Large intestine (tissue), 3 donors: Measurements from ENCODE around the gene ALK. TPM values are rescaled to one million over a fixed set of nuclear protein-coding genes. Genes with fewer than 3 reads are reported as not detected.

ENCODE experiments used
- DNase-seq, 2 donors: peaks; one replicate each; pipeline versions ENCODE4 v3.0.0 to v3.0.0-alpha.2; 2013
- H3K27ac ChIP-seq: one replicate; pipeline ENCODE4 v1.5.1; 2013; ENCODE audit warnings: low read length
- H3K27me3 ChIP-seq: 2 replicates; pipeline ENCODE4 v1.6.1; 2013; ENCODE audit warnings: low read length; ENCODE audit not compliant: control insufficient read depth, insufficient read depth
- H3K36me3 ChIP-seq: 2 replicates; pipeline ENCODE4 v1.6.1; 2013; ENCODE audit warnings: low read length; ENCODE audit not compliant: control insufficient read depth, insufficient read depth
- H3K4me1 ChIP-seq: one replicate; pipeline ENCODE4 v1.6.1; 2013; ENCODE audit warnings: low read length; ENCODE audit not compliant: control insufficient read depth, insufficient read depth
- H3K4me3 ChIP-seq: one replicate; pipeline ENCODE4 v1.5.1; 2013; ENCODE audit warnings: low read length
- H3K9me3 ChIP-seq: one replicate; pipeline ENCODE4 v1.6.1; 2013; ENCODE audit warnings: mild to moderate bottlenecking, low read depth, low read length, moderate library complexity; ENCODE audit not compliant: control insufficient read depth
- WGBS: methylation state at CpG from one replicate; pipeline ENCODE4 v1.1.5; 2013; ENCODE audit warnings: low lambda C conversion rate; ENCODE audit not compliant: insufficient coverage; 5-methylcytosine and 5-hydroxymethylcytosine counted together
- polyA plus RNA-seq: library from polyadenylated mRNA; unstranded; fragments of 120-200 nt; gene quantifications from one replicate; pipeline ENCODE4 v1.2.1, GENCODE V29; 2013

ALK gene
- polyA plus RNA-seq, 1 donor, result 1.5 TPM

DNA sequence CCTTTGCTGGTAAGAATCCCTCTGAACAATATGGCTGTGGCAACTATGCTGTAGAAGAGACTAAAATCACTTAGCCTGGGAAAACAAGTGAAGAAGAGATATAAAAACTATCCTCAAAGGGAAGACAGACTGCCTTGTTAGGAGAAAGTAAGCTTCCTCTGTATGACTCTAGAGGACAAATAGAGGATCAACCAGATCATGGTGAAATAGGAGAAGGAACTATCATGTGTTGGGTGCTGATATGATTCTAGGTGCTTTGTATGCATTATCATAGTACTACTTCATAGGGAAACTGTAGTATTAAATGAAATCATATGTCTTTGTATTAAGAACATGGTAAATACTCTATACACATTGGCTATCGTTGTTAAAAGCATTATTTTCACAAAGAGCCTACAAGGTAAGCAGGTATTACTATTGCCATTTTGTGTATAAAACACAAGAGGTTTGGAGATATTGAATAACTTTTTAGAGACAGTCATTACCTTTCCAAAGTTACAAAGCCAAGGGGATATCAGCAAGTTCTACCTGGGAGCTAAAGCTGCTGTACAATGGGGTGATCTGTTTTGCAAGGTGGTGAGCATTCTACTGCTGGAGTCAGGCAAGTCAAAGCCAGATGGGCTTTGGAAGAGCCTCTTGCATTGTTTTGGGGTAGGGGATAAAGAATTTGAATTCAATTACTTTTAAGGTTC lies 402.6 kb downstream of the ALK start:
- H3K4me3 ChIP-seq, result no peak overlapping the region
- H3K36me3 ChIP-seq, result no peaks in the 10 kb centered on the region
- no peaks in the 10 kb centered on the region for H3K9me3 ChIP-seq
- DNase-seq, result no peak
- H3K27me3 ChIP-seq, result no peaks in the 10 kb centered on the region
- no CpG with 5 or more reads among the region's 1 CpG for WGBS
- H3K4me1 ChIP-seq, result no peaks in the 10 kb centered on the region
- no peak overlapping the region for H3K27ac ChIP-seq

DNA sequence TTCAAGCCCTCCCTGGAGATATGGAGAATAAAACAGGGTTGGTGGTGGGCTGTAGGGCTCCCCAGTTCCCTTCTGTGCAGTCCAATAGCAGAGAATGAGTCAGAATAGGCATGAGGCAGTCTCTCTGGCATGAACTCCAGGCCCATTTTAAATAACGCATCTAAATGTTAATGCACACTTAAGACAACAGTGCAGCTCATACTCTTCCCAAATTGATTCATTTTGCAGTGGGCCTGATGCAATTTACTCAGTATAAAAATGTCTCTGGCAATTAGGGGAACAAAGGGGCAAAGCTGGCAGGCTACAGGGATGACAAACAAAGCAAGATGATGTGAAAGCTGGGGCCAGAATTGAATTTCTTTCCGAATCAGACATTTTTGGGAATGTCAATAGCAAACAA lies 403.4 kb downstream of the ALK start:
- 100% methylated on average over 1 of the region's 2 CpGs for WGBS
- H3K27me3 ChIP-seq, result no peaks in the 10 kb centered on the region
- no peaks in the 10 kb centered on the region for H3K4me1 ChIP-seq
- H3K27ac ChIP-seq, result no peak overlapping the region
- H3K9me3 ChIP-seq, result no peaks in the 10 kb centered on the region
- no peak for DNase-seq
- no peaks in the 10 kb centered on the region for H3K36me3 ChIP-seq
- H3K4me3 ChIP-seq, result no peak overlapping the region

DNA sequence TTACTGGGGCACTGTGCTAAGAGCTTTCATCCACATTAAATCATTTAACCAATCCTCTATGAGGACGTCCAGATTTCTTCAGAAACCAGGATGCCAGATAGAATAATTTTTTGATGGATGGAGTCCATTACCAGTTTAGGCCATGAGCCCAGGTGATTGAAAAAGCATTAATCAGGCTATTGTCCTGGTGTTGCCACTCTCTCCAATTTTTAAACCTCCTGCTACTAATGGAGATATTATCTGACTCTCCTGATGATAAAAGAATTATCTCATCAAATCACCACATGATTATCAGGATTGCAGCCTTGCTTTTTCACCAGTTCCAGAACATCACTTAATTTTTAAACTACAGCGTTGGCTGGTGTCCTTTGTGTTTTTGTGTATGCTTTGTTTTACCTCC lies 404.0 kb downstream of the ALK start:
- no CpG with 5 or more reads among the region's 2 CpGs for WGBS
- no peak for DNase-seq
- no peaks in the 10 kb centered on the region for H3K36me3 ChIP-seq
- no peak overlapping the region for H3K27ac ChIP-seq
- H3K27me3 ChIP-seq, result no peaks in the 10 kb centered on the region
- H3K4me1 ChIP-seq, result no peaks in the 10 kb centered on the region
- no peak overlapping the region for H3K4me3 ChIP-seq
- H3K9me3 ChIP-seq, result no peaks in the 10 kb centered on the region

DNA sequence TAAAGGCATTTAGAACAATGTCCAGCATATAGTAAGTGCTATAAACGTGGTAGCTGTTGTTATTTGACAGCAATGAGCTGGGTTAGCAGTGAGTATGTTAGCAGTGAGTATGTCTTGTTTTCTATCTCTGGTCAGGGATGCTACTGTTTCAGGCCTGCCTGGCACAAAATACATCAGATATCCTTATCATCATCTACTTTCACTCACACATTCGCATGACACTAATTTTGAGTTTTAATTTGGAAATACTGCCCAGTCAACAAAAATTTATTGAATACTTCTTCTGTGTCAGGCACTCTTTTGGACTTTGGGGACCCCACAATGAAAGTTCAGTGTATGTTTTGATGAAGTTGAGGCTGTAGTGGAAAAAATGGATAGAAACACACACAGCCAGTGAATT lies 404.6 kb downstream of the ALK start:
- Histone ChIP-seq H3K27me3 (no peaks in the 10 kb centered on the region), H3K9me3 (no peaks in the 10 kb centered on the region), H3K36me3 (no peaks in the 10 kb centered on the region), H3K4me3 (no peak overlapping the region), H3K27ac (no peak overlapping the region), H3K4me1 (no peaks in the 10 kb centered on the region)
- DNase-seq, result no peak
- WGBS, result 100% methylated on average over 1 of the region's 2 CpGs

DNA sequence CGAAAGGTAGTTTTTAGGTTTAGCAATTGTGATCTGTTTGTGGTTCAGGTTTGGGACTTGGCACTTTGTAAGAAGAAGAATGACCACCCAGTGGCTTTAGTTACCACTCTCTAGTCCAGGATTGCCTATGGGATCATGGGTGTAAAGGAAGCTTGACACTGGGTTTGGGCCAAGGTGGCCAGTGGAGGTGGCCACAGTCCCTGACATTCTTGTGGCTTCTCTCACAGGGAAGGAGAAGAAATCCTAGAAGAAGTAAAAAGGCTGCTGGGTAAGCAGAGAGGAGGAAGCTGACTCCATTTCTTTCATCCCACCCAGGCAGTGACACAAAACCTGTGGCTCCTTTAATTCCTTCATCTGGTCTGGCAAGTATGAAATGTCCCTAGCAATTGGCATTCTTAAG lies 411.5 kb downstream of the ALK start:
- no peaks in the 10 kb centered on the region for H3K27me3 ChIP-seq
- DNase-seq, result no peak
- H3K27ac ChIP-seq, result no peak overlapping the region
- no peaks in the 10 kb centered on the region for H3K36me3 ChIP-seq
- 100% methylated on average over 1 of the region's 1 CpG for WGBS
- no peak overlapping the region for H3K4me3 ChIP-seq
- H3K4me1 ChIP-seq, result no peaks in the 10 kb centered on the region
- H3K9me3 ChIP-seq, result no peaks in the 10 kb centered on the region

DNA sequence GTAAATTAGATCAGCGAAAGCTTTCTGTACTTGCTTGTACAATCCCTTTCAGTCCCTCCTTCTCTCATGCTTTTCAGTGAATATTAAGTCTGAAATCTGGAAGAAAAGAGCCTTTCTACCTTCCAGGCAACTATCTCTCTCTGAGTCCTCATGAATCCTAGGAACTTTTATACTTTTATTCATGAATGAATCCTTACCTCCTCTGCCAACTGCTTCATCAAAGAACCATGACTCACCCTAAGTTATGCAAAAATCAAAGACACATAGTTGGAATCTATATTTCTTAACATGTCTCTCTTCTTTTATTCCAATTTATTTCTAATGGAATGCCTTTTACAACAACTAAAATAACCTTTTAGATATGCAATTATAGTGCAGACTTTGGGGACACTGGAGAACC lies 412.0 kb downstream of the ALK start:
- no peaks in the 10 kb centered on the region for H3K36me3 ChIP-seq
- no peak overlapping the region for H3K27ac ChIP-seq
- DNase-seq, result no peak
- H3K4me3 ChIP-seq, result no peak overlapping the region
- H3K4me1 ChIP-seq, result no peaks in the 10 kb centered on the region
- no CpG with 5 or more reads among the region's 1 CpG for WGBS
- no peaks in the 10 kb centered on the region for H3K9me3 ChIP-seq
- H3K27me3 ChIP-seq, result no peaks in the 10 kb centered on the region

DNA sequence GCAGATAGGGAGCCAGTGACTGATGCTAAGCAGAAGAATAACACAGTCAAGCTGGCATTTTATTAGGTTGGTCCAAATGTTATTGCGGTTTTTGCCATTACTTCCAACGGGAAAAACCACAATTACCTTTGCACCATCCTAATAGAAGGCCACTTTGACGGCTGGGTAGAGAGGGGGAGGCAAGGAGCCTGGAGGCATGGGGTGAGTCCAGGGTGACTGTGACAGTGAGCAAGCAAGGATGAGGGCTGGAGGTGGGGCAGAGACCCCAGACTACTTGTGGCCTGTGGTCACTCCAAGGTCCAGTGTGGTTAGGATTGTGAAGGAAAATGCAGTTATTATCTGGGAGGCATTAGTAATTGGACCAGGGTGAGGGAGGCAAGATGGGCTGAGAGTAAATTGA lies 416.6 kb downstream of the ALK start:
- no peak for DNase-seq
- no CpG with 5 or more reads among the region's 3 CpGs for WGBS
- H3K9me3 ChIP-seq, result no peaks in the 10 kb centered on the region

DNA sequence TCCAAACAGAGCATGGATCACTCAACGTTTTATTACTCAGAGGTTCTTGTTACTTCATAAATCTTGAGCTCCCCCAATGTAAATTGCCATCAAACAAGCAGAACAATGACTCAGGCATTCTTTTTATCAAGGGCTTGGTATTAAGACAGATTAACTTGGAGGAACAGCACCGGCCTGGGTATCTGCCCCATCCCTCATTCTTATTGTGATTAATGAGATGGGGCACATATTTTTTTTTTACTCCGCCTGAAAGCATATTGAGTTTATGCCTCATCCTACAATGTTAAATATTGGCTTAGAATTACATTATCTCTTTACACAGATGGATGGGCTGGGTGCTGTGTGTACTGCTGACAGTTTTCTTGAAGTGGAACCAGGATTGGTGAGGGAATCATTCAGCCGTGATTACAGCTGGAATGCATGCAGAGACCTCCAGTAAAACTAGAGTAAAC lies 418.9 kb downstream of the ALK start:
- H3K4me3 ChIP-seq, result no peak overlapping the region
- WGBS, result 0% methylated on average over 2 of the region's 4 CpGs
- H3K9me3 ChIP-seq, result no peaks in the 10 kb centered on the region
- H3K36me3 ChIP-seq, result no peaks in the 10 kb centered on the region
- no peaks in the 10 kb centered on the region for H3K4me1 ChIP-seq
- H3K27ac ChIP-seq, result no peak overlapping the region
- no peaks in the 10 kb centered on the region for H3K27me3 ChIP-seq
- no peak for DNase-seq

More for the DNA sequence above, 416.6 kb downstream of the ALK start:
- H3K36me3 ChIP-seq, result no peaks in the 10 kb centered on the region
- H3K4me1 ChIP-seq, result no peaks in the 10 kb centered on the region
- H3K27ac ChIP-seq, result no peak overlapping the region
- H3K27me3 ChIP-seq, result no peaks in the 10 kb centered on the region
- no peak overlapping the region for H3K4me3 ChIP-seq

DNA sequence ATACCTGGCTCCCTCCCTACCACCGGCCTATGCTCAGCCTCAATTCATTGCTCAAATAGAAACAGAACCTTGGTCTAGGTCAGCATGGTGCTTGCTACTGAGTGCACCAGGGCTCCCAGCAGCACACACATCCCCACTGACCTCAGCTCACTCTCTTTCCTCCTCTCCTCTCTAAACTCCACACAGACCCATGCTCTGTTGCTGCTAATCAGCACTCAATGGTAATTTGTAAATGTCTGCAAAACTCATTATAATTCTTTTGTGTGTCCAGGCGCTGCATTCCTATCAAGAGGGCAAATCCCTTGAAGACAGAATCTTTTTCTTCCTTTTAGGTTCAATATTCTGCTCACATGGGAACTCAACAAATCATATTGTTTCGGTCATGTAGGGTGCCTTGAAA lies 424.0 kb downstream of the ALK start:
- H3K9me3 ChIP-seq, result no peaks in the 10 kb centered on the region
- H3K4me1 ChIP-seq, result no peaks in the 10 kb centered on the region
- no peak overlapping the region for H3K27ac ChIP-seq
- WGBS, result 100% methylated on average over 1 of the region's 3 CpGs
- DNase-seq, result no peak
- H3K27me3 ChIP-seq, result no peaks in the 10 kb centered on the region
- H3K4me3 ChIP-seq, result no peak overlapping the region
- no peaks in the 10 kb centered on the region for H3K36me3 ChIP-seq

DNA sequence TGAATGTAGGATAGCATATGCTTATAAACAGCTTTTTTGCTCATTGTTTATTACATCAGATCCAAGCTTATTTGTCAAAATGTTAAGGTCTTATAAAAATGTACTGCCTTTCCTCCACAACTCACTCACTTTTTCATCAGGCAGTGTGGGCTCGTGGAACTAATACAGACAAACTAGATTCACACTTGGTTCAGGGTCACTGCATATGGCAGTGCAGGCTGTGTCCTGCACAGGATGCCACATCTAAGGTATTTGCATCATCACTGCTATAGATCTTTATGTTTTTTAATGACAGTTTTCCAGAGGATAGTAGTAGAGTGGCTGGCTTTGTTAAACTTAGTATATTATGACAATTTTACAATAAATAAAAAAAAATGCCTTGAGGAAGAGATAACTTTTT lies 425.2 kb downstream of the ALK start:
- no peaks in the 10 kb centered on the region for H3K4me1 ChIP-seq
- DNase-seq, result no peak
- no CpG with 5 or more reads among the region's 1 CpG for WGBS
- H3K27me3 ChIP-seq, result no peaks in the 10 kb centered on the region
- H3K27ac ChIP-seq, result no peak overlapping the region
- H3K9me3 ChIP-seq, result no peaks in the 10 kb centered on the region
- no peaks in the 10 kb centered on the region for H3K36me3 ChIP-seq
- no peak overlapping the region for H3K4me3 ChIP-seq

DNA sequence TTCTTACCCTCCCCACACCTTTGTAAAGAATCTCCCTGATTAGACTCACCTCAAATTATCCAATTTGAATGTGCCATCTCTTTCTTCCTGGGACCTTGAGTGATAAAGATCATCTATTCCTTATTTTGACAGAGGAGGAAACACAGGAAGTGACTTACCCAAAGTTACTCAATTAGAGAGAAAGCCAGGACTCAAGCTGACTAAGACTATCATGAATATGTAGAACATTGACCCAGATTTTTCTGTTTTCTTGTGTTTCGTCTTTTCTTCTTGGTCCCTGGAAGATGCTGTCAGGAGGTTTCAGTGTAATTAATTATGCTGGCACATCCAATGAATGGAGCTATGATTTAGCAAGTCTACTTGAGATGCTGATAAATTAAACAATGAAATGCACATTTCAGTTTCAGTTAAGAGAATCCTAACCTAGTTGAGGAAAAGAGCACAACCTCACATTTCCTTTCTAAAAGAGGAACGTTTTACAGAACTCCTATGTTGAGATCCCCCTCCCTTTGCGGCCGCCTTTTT lies 425.8 kb downstream of the ALK start:
- H3K27me3 ChIP-seq, result no peaks in the 10 kb centered on the region
- H3K4me3 ChIP-seq, result no peak overlapping the region
- no peak for DNase-seq
- no peaks in the 10 kb centered on the region for H3K9me3 ChIP-seq
- H3K4me1 ChIP-seq, result no peaks in the 10 kb centered on the region
- WGBS, result 83% methylated on average over 2 of the region's 4 CpGs
- no peak overlapping the region for H3K27ac ChIP-seq
- H3K36me3 ChIP-seq, result no peaks in the 10 kb centered on the region
